Smooth muscle cell (in vitro differentiated cells): ENCODE results near the gene PHF3. TPM values are rescaled to one million over a fixed set of nuclear protein-coding genes. Genes with fewer than 3 reads are reported as not detected.

Source experiments
- DNase-seq: peaks from one replicate; lab custom pipeline; 2025; ENCODE audit not compliant: unreplicated experiment; lab: John Stamatoyannopoulos, UW
- H2AFZ ChIP-seq: fragments of 200-600 bp; sonication (generic); 2 replicates; pipeline ENCODE4 v1.6.0; 2016; ENCODE audit warnings: antibody characterized with exemption, low read depth, mild to moderate bottlenecking
- H3F3A ChIP-seq: fragments of 200-600 bp; sonication (generic); 2 replicates; pipeline ENCODE4 v1.6.0; 2017; ENCODE audit warnings: antibody characterized with exemption, low read depth
- H3K27ac ChIP-seq: fragments of 200-600 bp; sonication (generic); 2 replicates; pipeline ENCODE4 v1.5.1; 2016; ENCODE audit warnings: low read depth, mild to moderate bottlenecking
- H3K27me3 ChIP-seq: fragments of 200-600 bp; sonication (generic); 2 replicates; pipeline ENCODE4 v1.6.1; 2016; ENCODE audit warnings: low read depth, mild to moderate bottlenecking
- H3K36me3 ChIP-seq: fragments of 200-600 bp; sonication (generic); 2 replicates; pipeline ENCODE4 v1.5.1; 2016; ENCODE audit warnings: low read depth
- H3K4me1 ChIP-seq: fragments of 200-600 bp; sonication (generic); 2 replicates; pipeline ENCODE4 v1.5.1; 2016; ENCODE audit warnings: low read depth
- H3K4me2 ChIP-seq: fragments of 200-600 bp; sonication (generic); 2 replicates; pipeline ENCODE4 v1.6.0; 2016; ENCODE audit warnings: mild to moderate bottlenecking
- H3K4me3 ChIP-seq: fragments of 200-600 bp; sonication (generic); 2 replicates; pipeline ENCODE4 v1.5.1; 2016; ENCODE audit warnings: mild to moderate bottlenecking
- H3K79me2 ChIP-seq: fragments of 200-600 bp; sonication (generic); 2 replicates; pipeline ENCODE4 v1.6.0; 2016; ENCODE audit warnings: low read depth, mild to moderate bottlenecking
- H3K9ac ChIP-seq: fragments of 200-600 bp; sonication (generic); 2 replicates; pipeline ENCODE4 v1.6.0; 2016; ENCODE audit warnings: low read depth
- H3K9me3 ChIP-seq: fragments of 200-600 bp; sonication (generic); replicated peaks from 2 replicates; pipeline ENCODE4 v1.5.1; 2016; ENCODE audit warnings: low read depth
- H4K20me1 ChIP-seq: fragments of 200-600 bp; sonication (generic); 2 replicates; pipeline ENCODE4 v1.6.0; 2016; ENCODE audit warnings: low read depth
- CTCF ChIP-seq: fragments of 200-600 bp; sonication (generic); IDR thresholded peaks from 2 replicates; pipeline ENCODE4 v1.5.1; 2017; ENCODE audit warnings: borderline replicate concordance, mild to moderate bottlenecking, antibody characterized with exemption; ENCODE audit not compliant: insufficient read depth, poor library complexity, severe bottlenecking
- WGBS: methylation state at CpG from one replicate; pipeline ENCODE4 v1.1.7; 2016; ENCODE audit warnings: low lambda C conversion rate; 5-methylcytosine and 5-hydroxymethylcytosine counted together
- polyA plus RNA-seq: library from polyadenylated mRNA; unstranded; fragments of >200 nt; fragmentation: Nextera tagmentation; extraction: Ambion mirVana; gene quantifications from 2 replicates; pipeline ENCODE4 v1.2.1, GENCODE V29; 2016
- small RNA-seq: library from RNA; depleted of rRNA; stranded (forward); fragments of <200 nt; gene quantifications from one replicate; pipeline ENCODE3, GENCODE V24; 2014
- total RNA-seq: library from RNA; depleted of rRNA; stranded (reverse); fragments of >200 nt; gene quantifications from 2 replicates; pipeline ENCODE4 v1.2.3, GENCODE V29; 2014

PHF3 gene
- total and polyA plus RNA-seq, 2 experiments from 2014 or later = 9.8 to 44.7 TPM

GRCh38 chr6:63759605-63760105, 124.1 kb downstream of the PHF3 start:
- no peaks in the 10 kb centered on the region for H3F3A ChIP-seq
- TF ChIP-seq CTCF = no peak
- no peak for DNase-seq

GRCh38 chr6:63760199-63760598, 124.6 kb downstream of the PHF3 start:
- peaks cover 14% of the 10 kb centered on the region for H3K9me3 ChIP-seq
- DNase-seq = no peak
- H3F3A ChIP-seq = no peaks in the 10 kb centered on the region
- no peaks in the 10 kb centered on the region for H3K27me3 ChIP-seq
- H4K20me1 ChIP-seq = no peaks in the 10 kb centered on the region
- no peak overlapping the region for H3K4me3 ChIP-seq
- TF ChIP-seq CTCF = no peak
- H3K27ac ChIP-seq = no peak overlapping the region
- H3K4me2 ChIP-seq = no peak overlapping the region
- peaks cover 5% of the 10 kb centered on the region for H3K36me3 ChIP-seq
- no peak overlapping the region for H2AFZ ChIP-seq
- no peaks in the 10 kb centered on the region for H3K4me1 ChIP-seq
- H3K9ac ChIP-seq = no peak overlapping the region
- no peaks in the 10 kb centered on the region for H3K79me2 ChIP-seq

More at GRCh38 chr6:63759605-63760105, 124.1 kb downstream of the PHF3 start:
- H3K27me3 ChIP-seq = no peaks in the 10 kb centered on the region
- peaks cover 5% of the 10 kb centered on the region for H3K36me3 ChIP-seq
- H3K79me2 ChIP-seq = no peaks in the 10 kb centered on the region
- H3K9me3 ChIP-seq = peaks cover 14% of the 10 kb centered on the region
- no peak overlapping the region for H3K4me3 ChIP-seq
- H4K20me1 ChIP-seq = no peaks in the 10 kb centered on the region
- H3K4me2 ChIP-seq = no peak overlapping the region
- H3K27ac ChIP-seq = no peak overlapping the region
- H3K9ac ChIP-seq = no peak overlapping the region
- H2AFZ ChIP-seq = no peak overlapping the region
- no peaks in the 10 kb centered on the region for H3K4me1 ChIP-seq

GRCh38 chr6:63764318-63764916, 128.8 kb downstream of the PHF3 start:
- Histone ChIP-seq H3K27me3 (no peaks in the 10 kb centered on the region), H3K36me3 (no peaks in the 10 kb centered on the region), H3K4me2 (no peak overlapping the region), H3K4me1 (no peaks in the 10 kb centered on the region), H3K27ac (no peak overlapping the region), H4K20me1 (no peaks in the 10 kb centered on the region), H2AFZ (no peak overlapping the region), H3K79me2 (no peaks in the 10 kb centered on the region), H3K9ac (no peak overlapping the region), H3F3A (no peaks in the 10 kb centered on the region), H3K9me3 (peaks cover 5% of the 10 kb centered on the region), H3K4me3 (no peak overlapping the region)
- peak; percentile 71 for TF ChIP-seq CTCF
- WGBS = 25% methylated on average over 4 of the region's 4 CpGs
- DNase-seq = no peak

Small RNA genes lying within 50 kb of the gene (small RNA-seq; reads per million reads assigned to genes)
- gene AL513043.1 = not detected

Other genes with a start within 250 kb of the PHF3 start
- 50.3 and 98.8 TPM in 2 replicates for gene PTP4A1, start 63.3 kb upstream of the PHF3 start, total RNA-seq
- gene PTP4A1, start 63.3 kb upstream of the PHF3 start, polyA plus RNA-seq = 147 and 155 TPM in 2 replicates